Testis (tissue), 2 donors: ENCODE data around the gene DSPP.

Experiments used
- CTCF ChIP-seq, 3 experiments: fragments of 450-650 bp in 2 of 3; fragments of 200-600 bp in 1 of 3; sonication (generic) in 1 of 3; IDR thresholded peaks; one replicate each; pipeline ENCODE4 v1.5.1; 2016 to 2019; ENCODE audit warnings: antibody characterized with exemption in 3 of 3, mild to moderate bottlenecking in 2 of 3, moderate library complexity in 1 of 3
- POLR2A ChIP-seq: fragments of 450-650 bp; IDR thresholded peaks from one replicate; pipeline ENCODE4 v1.6.1; 2017; ENCODE audit warnings: antibody characterized with exemption, mild to moderate bottlenecking, moderate library complexity

DNA sequence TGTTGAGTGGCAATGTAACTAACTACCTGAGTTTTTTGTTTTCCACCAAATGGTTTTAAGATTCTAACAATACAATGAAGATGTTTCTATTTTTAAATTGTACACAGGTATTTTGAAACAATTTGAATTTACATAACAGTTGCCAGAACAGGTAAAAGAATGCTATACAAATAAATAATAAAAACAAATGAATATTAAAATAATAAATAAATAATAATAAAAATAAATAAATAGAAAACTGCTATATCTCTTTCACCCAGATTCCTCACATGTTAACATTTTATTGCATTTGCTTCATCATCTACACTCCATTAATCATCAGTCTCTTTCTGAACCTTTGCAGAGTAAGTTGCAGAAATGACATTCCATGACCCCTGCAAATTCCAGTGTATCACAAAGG, 32.3 kb upstream of the DSPP start:
- TF ChIP-seq CTCF (IDR thresholded peaks at IDR 0.05) (no peak), POLR2A (no peak)
